Measurements from ENCODE around the gene PDE1A.

GRCh38 chr2:182444806-182445205, 18.0 kb upstream of the PDE1A start:
- TF ChIP-seq CTCF (IDR thresholded peaks at IDR 0.05) (no peak), POLR2AphosphoS5 (IDR thresholded peaks at IDR 0.05) (no peak)
